Stomach smooth muscle (tissue), 2 donors: ENCODE measurements around the gene PHACTR1.

ENCODE experiments used
- H3K27ac ChIP-seq: one replicate; pipeline ENCODE4 v1.7.0; 2013; ENCODE audit warnings: mild to moderate bottlenecking, low read length, inconsistent platforms
- H3K27me3 ChIP-seq, 2 donors: one replicate each; pipeline ENCODE4 v1.7.0; 2013; ENCODE audit warnings: low read length in 2 of 2; ENCODE audit not compliant: insufficient read depth in 2 of 2, control insufficient read depth in 1 of 2
- H3K36me3 ChIP-seq, 2 donors: one replicate each; pipeline ENCODE4 v1.7.0; 2013; ENCODE audit warnings: low read length in 2 of 2; ENCODE audit not compliant: control insufficient read depth in 2 of 2, insufficient read depth in 2 of 2
- H3K4me1 ChIP-seq: one replicate; pipeline ENCODE4 v1.7.0; 2013; ENCODE audit warnings: low read length; ENCODE audit not compliant: control insufficient read depth, insufficient read depth
- H3K4me3 ChIP-seq, 2 donors: one replicate each; pipeline ENCODE4 v1.7.0; 2013; ENCODE audit warnings: low read length in 2 of 2
- H3K9ac ChIP-seq, 2 donors: one replicate each; pipeline ENCODE4 v1.7.0; 2013; ENCODE audit warnings: low read length in 2 of 2, mild to moderate bottlenecking in 1 of 2
- H3K9me3 ChIP-seq, 2 donors: one replicate each; pipeline ENCODE4 v1.7.0; 2013; ENCODE audit warnings: low read length in 2 of 2; ENCODE audit not compliant: control insufficient read depth in 2 of 2
- donor health status: healthy.
- donor health status: Pancreatic carcinoma.

PHACTR1 gene

DNA sequence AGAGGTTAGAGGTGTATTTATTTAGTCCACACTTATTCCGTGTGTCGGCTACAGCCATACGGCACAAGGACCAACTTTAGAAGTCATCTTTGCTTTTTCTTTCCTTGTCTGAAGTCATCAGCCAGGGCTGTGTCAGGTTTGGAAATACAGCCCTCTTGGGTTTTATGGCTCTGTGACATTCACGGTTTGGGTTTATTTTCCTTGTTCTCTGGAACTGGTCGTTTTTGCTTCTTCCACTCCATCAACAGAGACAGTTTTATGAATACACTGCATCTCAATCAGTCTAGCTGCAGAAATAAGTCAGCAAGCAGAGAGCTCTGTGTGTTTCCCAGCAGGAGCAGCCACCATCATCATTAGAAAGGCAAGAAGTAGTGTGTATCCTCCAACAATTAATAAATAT lies 479.2 kb downstream of the PHACTR1 start:
- Histone ChIP-seq H3K36me3 (peaks cover 0 to 4% of the 10 kb centered on the region in 2 donors), H3K27me3 (no peaks in the 10 kb centered on the region), H3K9ac (no peak overlapping the region), H3K27ac (no peak overlapping the region), H3K4me3 (no peak overlapping the region), H3K4me1 (peaks cover 2% of the 10 kb centered on the region), H3K9me3 (no peaks in the 10 kb centered on the region)

DNA sequence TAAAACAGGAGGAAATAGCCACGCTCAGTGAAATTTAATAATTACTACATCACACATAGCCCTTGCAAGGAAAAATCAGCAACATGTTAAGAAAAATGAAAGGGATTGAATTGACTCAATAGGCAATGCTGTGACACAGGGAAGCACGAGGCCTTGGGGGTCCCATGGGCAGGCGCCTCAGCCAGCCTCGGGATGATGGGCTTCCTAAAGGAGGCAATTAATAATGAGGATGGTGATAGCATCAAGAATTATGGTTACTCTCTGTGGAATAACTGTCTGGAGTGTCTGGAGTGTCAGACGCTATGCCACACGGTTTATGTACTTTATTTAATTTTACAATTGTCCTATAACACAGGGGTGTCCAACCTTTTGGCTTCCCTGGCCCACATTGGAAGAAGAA lies 481.6 kb downstream of the PHACTR1 start:
- H3K9me3 ChIP-seq, result no peaks in the 10 kb centered on the region
- H3K4me3 ChIP-seq, result no peak overlapping the region
- no peak overlapping the region for H3K9ac ChIP-seq
- H3K36me3 ChIP-seq, result peaks cover 0 to 4% of the 10 kb centered on the region in 2 donors
- H3K27ac ChIP-seq, result no peak overlapping the region
- H3K4me1 ChIP-seq, result no peaks in the 10 kb centered on the region
- no peaks in the 10 kb centered on the region for H3K27me3 ChIP-seq

DNA sequence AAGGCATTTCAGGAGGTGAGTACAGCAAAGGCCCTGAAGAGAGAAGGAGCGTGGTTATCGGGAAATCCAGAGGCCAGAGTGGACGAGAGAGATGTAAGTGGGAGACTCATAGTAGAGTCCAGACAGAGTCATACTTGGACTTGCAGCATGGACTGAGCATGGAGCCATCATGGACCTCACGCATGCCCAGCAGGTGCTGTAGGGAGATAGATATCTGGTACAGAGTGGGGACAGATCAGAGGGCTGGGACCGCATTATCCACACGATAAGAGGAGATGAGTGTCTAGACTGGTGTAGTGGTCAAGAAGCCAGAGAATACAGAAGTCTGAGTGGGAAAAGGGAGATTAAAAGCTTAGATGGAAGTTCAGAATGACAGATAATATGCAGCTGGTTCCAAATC lies 484.8 kb downstream of the PHACTR1 start:
- Histone ChIP-seq H3K9me3 (no peaks in the 10 kb centered on the region), H3K9ac (no peak overlapping the region), H3K27ac (no peak overlapping the region), H3K27me3 (no peaks in the 10 kb centered on the region), H3K36me3 (peaks cover 0 to 10% of the 10 kb centered on the region in 2 donors), H3K4me1 (no peaks in the 10 kb centered on the region), H3K4me3 (no peak overlapping the region)

- no peaks in the 10 kb centered on the region for H3K9me3 ChIP-seq
- H3K27me3 ChIP-seq, result no peaks in the 10 kb centered on the region
- peaks cover 0 to 12% of the 10 kb centered on the region in 2 donors for H3K36me3 ChIP-seq
- H3K9ac ChIP-seq, result no peak overlapping the region
- no peak overlapping the region for H3K4me3 ChIP-seq
- no peaks in the 10 kb centered on the region for H3K4me1 ChIP-seq
- H3K27ac ChIP-seq, result no peak overlapping the region
Observed at GRCh38 chr6:13203145-13203544, 486.6 kb downstream of the PHACTR1 start.

DNA sequence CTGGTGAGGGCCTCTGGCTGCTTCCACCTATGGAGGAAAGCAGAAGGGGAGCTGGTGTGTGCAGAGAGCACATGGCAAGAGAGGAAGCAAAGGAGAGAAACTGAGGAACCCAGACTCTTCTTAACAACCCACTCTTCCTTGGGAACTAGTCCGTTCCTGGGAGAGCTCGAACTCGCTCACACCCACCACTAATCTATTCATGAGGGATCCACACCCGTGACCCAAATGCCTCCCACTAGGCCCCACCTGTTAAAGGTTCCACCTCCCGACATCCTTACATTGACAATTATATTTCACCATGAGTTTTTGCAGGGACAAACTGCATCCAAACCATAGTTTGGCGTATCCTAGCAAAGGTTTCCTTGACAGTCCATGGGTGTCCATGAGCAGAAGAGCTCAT lies 488.5 kb downstream of the PHACTR1 start:
- Histone ChIP-seq H3K36me3 (peaks cover 0 to 12% of the 10 kb centered on the region in 2 donors), H3K9ac (no peak overlapping the region), H3K4me1 (no peaks in the 10 kb centered on the region), H3K9me3 (no peaks in the 10 kb centered on the region), H3K27me3 (no peaks in the 10 kb centered on the region), H3K4me3 (no peak overlapping the region), H3K27ac (no peak overlapping the region)

DNA sequence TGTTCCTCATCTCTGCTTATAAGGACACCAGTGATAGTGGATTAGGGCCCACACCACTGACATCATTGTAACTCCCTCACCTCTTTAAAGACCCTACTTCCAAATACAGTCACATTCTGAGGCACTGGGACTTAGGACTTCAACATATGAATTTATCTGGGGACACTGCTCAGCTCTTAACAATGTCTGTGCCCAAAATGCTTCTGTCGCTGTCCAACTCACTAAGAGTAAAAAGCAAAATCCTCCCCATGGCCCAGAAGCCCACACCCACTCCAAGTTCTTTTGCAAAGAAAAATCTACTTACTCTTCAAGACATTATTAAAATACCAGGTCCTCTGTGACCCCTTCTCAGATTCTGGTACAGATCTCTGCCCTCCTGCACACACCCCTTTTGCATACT lies 495.5 kb downstream of the PHACTR1 start:
- Histone ChIP-seq H3K36me3 (peaks cover 0 to 7% of the 10 kb centered on the region in 2 donors), H3K9me3 (no peaks in the 10 kb centered on the region), H3K4me1 (peaks cover 2% of the 10 kb centered on the region), H3K27ac (no peak overlapping the region), H3K27me3 (no peaks in the 10 kb centered on the region), H3K9ac (no peak overlapping the region), H3K4me3 (no peak overlapping the region)

DNA sequence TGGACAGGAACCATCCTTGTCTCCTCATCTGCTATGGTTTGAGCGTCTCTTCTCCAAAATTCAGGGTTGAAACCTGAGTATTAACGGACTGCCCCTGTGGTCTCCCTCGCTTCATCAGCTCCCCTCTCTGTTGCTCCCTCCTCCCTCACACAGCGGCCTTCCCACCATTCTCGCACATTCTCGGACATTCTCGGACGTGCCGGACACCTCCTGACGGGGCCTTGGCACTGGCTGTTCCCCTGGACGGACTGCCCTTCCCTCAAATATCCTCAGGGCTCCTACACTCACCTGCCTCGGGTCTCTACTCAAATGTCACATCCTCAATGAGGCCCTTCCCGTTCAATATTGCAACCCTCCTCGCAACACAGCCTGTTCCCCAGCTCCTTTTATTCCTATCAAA lies 496.0 kb downstream of the PHACTR1 start:
- Histone ChIP-seq H3K9ac (no peak overlapping the region), H3K4me3 (no peak overlapping the region), H3K27ac (no peak overlapping the region), H3K9me3 (no peaks in the 10 kb centered on the region), H3K4me1 (peaks cover 5% of the 10 kb centered on the region), H3K36me3 (peaks cover 0 to 4% of the 10 kb centered on the region in 2 donors), H3K27me3 (no peaks in the 10 kb centered on the region)

- H3K4me1 ChIP-seq, result peaks cover 5% of the 10 kb centered on the region
- H3K4me3 ChIP-seq, result no peak overlapping the region
- H3K9ac ChIP-seq, result no peak overlapping the region
- H3K27me3 ChIP-seq, result no peaks in the 10 kb centered on the region
- no peaks in the 10 kb centered on the region for H3K9me3 ChIP-seq
- no peak overlapping the region for H3K27ac ChIP-seq
- peaks cover 0 to 4% of the 10 kb centered on the region in 2 donors for H3K36me3 ChIP-seq
Observed at GRCh38 chr6:13215390-13215789, 498.8 kb downstream of the PHACTR1 start.

DNA sequence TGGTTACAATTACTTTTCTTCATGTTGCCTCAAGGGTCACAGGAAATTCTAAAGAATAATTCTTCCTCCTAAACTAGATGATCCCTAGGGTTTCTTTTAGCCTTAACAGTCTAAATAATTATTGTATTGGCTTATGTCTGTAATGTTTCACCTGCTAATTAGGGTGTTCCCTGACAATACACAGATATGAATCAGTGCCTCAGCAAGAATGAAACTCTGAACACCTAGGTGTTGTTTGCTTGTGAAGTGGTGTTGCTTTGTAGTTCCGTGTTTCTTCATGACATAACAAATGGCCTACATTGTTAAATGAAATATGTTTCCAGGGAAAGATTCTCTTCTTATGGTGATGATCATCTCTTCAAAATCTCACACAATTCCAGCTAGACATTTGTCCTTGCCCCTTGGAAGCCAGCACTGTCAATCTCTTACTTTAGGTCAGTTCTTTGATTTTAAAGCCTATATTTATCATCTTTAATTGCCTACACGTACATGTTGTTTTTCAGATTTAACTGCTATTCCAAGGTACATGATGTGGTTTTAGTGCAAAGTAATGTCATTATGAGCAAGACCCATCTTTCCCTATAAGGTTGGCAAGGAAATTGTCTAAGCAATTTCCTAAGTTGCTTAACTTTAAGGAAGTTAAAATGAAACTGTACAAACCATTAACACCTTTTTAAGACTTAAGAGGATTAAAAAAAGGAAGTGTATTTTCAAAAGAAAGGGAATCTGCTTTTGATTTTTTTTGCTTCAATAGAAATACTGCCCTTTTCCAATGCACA lies 499.9 kb downstream of the PHACTR1 start:
- Histone ChIP-seq H3K27me3 (no peaks in the 10 kb centered on the region), H3K27ac (no peak overlapping the region), H3K4me3 (no peak overlapping the region)

DNA sequence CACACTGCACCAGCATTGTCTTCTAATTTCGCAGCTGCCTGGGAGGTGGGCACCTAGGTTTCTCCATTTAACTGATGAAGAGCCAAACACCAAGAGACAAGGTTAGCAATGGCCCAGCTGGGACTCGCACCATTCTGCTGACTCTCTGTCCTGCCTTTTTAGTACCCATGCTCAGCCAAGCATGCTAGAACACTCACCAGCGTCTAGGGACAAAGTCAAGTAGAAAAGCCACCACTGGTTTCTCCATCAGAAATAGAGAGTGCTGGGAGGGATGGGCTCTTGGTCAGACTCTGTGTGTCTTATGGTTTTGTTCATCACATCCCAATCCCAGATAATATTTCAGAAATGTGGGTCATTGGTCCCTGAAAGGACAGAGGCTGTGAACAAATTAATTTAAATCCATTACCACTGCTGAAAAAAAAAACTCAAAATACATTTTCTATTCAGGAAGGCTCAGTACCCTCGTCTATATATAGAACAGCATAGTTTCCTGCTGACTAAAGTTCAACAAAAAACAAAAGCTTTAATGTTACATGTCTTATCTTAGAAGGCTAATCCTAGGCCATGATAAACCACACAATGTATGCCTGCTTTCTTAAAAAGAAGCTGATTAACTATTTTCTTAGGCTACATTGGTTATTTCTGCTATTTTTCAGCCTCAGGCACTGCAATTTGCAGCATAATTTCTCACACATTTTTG lies 500.8 kb downstream of the PHACTR1 start:
- Histone ChIP-seq H3K27me3 (no peaks in the 10 kb centered on the region), H3K4me3 (no peak overlapping the region), H3K9me3 (no peaks in the 10 kb centered on the region), H3K36me3 (peaks cover 0 to 2% of the 10 kb centered on the region in 2 donors), H3K9ac (no peak overlapping the region), H3K4me1 (peaks cover 5% of the 10 kb centered on the region), H3K27ac (no peak overlapping the region)

More for the DNA sequence above, 499.9 kb downstream of the PHACTR1 start:
- Histone ChIP-seq H3K9me3 (no peaks in the 10 kb centered on the region), H3K4me1 (peaks cover 5% of the 10 kb centered on the region), H3K9ac (no peak overlapping the region), H3K36me3 (peaks cover 0 to 4% of the 10 kb centered on the region in 2 donors)

DNA sequence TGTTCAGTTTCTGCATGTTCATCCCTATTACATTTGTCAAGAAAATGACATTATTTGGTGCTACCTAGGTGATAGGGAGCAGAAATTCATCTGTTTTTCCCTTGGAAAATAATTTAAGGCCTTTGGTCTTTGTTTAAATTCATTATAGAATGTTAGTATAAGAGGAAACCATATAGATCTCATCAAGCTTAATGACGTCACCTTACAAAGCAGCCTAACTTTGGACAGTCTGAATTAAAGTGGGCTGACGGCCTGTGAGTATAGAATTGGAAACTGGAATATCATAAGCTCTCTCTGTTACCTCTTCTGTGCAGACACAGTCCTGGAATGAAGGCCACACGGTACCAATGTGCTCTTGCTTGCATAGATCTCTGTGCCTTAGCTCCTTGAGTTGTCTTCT lies 503.7 kb downstream of the PHACTR1 start:
- Histone ChIP-seq H3K4me3 (no peak overlapping the region), H3K4me1 (peaks cover 5% of the 10 kb centered on the region), H3K9ac (no peak overlapping the region), H3K36me3 (no peaks in the 10 kb centered on the region), H3K27ac (no peak overlapping the region), H3K9me3 (no peaks in the 10 kb centered on the region), H3K27me3 (no peaks in the 10 kb centered on the region)
